NCI-H2171 (cell line): Measurements from ENCODE around the gene RBM19.
A peak's percentile ranks its signal among the peaks of the same experiment; 100 is the strongest.
"Not testable (repeated sequence)": the region's sequence is repeated elsewhere in the genome, so short reads cannot be mapped to it uniquely, and the experiment has no call there.

Experiments
- DNase-seq: peaks from one replicate; lab custom pipeline; 2025; lab: John Stamatoyannopoulos, UW

Gene RBM19

GRCh38 chr12:113905829-113906228, 60.3 kb downstream of the RBM19 start:
- DNase-seq: no peak

DNA sequence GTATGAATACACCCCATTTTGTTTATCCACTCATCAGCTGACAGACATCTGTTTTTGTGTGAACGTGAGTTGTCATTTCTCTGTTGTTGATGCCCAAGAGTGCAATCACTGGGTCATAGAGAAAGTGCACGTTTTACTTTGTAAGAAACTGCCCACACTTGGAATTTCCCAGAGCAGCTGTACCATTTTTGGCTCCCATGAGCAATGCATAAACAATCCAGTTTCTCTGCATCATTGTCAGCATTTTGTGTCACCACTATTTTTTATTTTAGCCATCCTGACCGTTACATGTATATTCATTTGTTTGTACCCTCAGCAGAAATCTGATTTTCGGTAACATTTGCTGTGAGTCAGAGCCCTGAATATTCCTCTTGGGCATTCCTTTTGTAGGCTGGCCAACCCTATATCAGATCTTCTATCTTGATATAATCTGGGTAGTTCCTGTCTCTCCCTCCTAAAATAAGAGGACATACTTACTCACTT, 62.7 kb downstream of the RBM19 start:
- DNase-seq: no peak

- not testable (repeated sequence) for DNase-seq
These were observed 64.8 kb downstream of the RBM19 start for GRCh38 chr12:113901319-113901718.

- DNase-seq: no peak
These were observed 65.4 kb downstream of the RBM19 start for GRCh38 chr12:113900716-113901115.

- DNase-seq: peak; percentile 73
These were observed 66.3 kb downstream of the RBM19 start for GRCh38 chr12:113899561-113900471.

GRCh38 chr12:113899042-113899560, 67.0 kb downstream of the RBM19 start:
- no peak for DNase-seq

DNA sequence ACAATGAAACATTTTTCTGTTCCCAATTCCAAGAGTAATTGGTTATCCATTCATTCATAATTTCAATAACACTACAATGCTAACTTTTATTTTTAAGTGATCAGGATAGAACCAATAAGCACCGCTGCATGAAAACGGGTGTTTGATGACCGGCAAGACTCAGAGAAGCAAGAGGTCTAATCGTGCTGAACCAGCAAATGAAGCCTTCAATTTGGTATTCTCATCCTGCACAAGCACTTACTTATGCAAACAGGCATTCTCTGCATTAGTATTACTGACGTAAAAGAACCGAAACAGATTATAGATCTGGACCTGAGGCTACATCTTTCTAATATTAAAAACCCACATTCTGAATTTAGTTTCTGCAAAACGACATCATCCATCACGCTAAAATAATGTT, 67.7 kb downstream of the RBM19 start:
- DNase-seq: no peak

- DNase-seq: no peak
These were observed 68.7 kb downstream of the RBM19 start for GRCh38 chr12:113897406-113897805.

- DNase-seq: no peak
These were observed 69.3 kb downstream of the RBM19 start for GRCh38 chr12:113896841-113897240.

GRCh38 chr12:113896194-113896593, 69.9 kb downstream of the RBM19 start:
- no peak for DNase-seq

DNA sequence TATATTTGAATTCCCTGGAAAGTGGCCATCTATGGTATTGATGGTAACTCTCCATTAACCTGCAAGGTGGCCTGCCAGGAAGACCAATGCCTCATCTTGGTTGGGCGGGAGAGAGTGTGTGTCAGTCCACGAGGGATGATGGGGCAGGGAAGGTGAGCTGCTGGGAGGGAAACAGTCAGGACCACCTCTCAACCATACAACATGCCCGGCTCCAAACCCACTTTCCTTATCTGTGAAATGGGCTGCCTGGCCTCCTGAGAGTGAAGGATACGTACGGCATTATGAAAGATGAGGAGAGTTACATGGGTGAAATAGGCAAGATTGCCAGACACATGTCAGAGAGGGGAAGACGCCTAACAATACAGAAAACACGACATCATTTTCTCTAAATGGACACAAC, 70.9 kb downstream of the RBM19 start:
- no peak for DNase-seq

- DNase-seq: no peak
These were observed 71.4 kb downstream of the RBM19 start for GRCh38 chr12:113894697-113895096.

- no peak for DNase-seq
These were observed 72.9 kb downstream of the RBM19 start for GRCh38 chr12:113893221-113893620.

- no peak for DNase-seq
These were observed 73.6 kb downstream of the RBM19 start for GRCh38 chr12:113892556-113892955.

DNA sequence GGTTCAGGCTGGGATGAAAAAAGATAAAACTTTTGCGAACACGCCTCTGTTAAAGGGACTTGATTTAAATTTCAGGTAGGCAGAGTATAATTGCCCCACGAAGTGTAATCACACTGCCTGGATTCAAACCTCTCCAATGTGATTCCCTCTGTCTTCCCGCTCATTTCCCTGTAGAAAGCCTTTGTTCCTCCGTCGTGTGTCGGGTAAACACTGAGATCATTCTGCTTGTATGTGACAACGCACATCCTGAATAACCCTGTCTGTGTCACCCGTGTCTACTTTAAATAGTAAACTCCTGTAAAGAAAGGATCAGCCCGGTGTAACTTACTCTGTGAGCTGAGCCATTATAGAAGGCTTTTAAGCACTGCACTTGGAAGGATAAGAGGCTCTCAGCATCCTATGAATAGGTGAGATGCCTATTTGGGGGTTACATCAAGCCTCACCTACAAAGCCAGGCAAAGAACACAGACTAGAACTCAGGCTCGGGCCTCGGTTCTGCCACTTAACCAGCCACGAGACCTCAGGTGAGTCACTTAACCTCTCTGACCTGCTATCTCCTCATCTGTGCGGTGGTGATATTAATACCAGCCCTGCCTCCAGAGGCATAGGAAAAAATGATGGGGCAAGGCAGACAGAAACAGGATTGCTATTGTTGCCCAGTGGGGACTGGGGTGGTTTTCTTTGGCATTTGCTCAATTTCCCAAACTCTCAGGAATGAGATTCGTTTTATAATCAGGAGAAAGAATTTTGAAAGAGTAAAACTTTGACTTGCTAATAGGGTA, 74.2 kb downstream of the RBM19 start:
- no peak for DNase-seq

DNA sequence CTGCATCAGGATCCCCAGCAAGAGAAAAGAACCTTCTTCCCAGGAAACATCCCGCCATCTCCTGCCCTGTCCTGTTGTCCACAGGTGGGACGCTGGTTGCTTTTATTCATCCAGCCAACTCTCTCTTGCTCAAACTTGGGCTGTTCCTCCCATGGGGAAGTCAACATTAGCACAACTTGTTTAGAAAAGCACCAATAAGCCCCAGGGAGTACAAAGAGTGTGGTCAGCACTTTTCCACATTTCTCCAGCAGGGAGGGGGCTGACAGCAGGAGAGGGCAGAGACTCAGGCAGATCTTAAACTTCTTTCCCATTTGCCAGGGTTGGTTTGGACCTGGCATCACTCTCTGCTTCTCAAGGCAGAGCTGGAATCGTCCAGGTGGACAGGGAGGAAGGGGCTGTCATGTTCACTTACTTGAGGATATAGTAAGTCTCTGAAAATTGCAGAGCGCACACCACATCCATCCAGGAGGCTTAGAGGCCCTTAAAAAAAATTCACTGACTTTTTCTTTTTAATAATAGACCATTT, 74.9 kb downstream of the RBM19 start:
- no peak for DNase-seq

- no peak for DNase-seq
These were observed 76.1 kb downstream of the RBM19 start for GRCh38 chr12:113889891-113890581.

DNA sequence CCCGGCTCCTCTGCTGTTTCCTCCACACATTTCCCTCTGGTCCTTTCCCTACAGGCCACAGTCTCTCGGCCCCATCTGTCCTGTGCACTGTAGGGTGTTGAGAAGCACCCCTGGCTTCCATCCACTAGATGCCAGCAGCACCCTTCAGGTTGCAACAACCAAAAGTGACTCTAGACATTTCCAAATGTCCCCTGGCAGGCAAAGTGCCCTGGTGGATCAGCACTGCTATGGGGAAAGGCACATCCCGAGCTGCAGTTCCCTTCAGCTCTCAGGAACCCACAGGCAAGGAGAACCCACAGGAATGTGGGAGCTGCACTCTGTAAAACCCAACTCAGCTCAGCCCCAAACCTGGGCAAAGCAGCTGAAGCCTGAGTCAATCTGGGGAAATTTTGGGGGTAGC, 77.0 kb downstream of the RBM19 start:
- DNase-seq: no peak

GRCh38 chr12:113888435-113888834, 77.7 kb downstream of the RBM19 start:
- no peak for DNase-seq

GRCh38 chr12:113887906-113888305, 78.2 kb downstream of the RBM19 start:
- no peak for DNase-seq

DNA sequence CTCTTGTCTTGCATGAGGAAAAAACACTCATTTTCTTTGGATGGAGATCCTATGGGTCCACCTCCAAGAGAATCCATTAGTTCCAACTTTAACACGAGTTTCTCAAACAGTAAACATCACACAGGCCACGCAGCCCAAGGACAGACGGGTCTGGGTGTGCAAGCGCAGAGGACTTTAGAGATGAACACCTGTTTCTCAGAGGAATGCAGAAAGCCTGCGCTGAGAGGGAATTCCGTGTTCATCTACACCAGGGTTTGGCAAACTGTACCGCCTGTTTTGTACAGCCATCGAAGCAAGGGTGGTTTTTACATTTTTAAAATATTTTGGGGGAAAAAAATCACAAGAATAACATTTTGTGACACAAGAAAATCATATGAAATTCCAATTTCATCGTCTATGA, 79.4 kb downstream of the RBM19 start:
- no peak for DNase-seq

- DNase-seq: no peak
These were observed 81.7 kb downstream of the RBM19 start for GRCh38 chr12:113884392-113884791.
